Fibroblast of gingiva (primary cell): ENCODE results near the gene FER1L5.
"Not testable (repeated sequence)": the region's sequence is repeated elsewhere in the genome, so short reads cannot be mapped to it uniquely, and the experiment has no call there.

Experiments
- DNase-seq: peaks from one replicate; pipeline ENCODE4 v3.0.0-alpha.2; 2011; ENCODE audit warnings: low read depth

The FER1L5 gene

GRCh38 chr2:96636551-96637171, 5.9 kb upstream of the FER1L5 start:
- DNase-seq, result no peak

- DNase-seq, result peak; percentile 87
These were observed 5.0 kb upstream of the FER1L5 start for GRCh38 chr2:96637385-96638143.

- DNase-seq, result peak; percentile 93
These were observed 4.1 kb upstream of the FER1L5 start, which contains the start of gene KANSL3 for GRCh38 chr2:96638144-96639121. KANSL3 (minus strand) TSS chr2:96638312; CDS start chr2:96637135, 1,177 bp downstream.

DNA sequence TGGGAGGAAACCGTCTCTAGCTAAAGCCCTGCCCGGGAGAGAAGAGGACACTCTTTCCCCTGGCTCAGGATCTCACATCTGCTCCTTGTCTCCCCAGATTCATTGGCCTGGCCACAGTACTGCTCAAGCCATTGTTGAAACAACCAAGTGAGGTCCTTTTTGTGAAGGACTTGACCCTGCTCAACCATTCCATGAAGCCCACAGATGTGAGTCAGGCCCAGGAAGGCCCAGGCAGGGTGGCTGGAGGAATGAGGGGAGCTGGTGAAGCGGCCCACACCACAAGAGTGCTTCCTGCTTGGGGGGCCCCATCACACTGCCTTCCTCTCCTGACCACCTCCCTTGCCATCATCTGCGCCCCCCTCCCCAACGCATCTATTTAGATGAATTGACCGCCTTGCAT, 5.1 kb downstream of the FER1L5 start:
- no peak for DNase-seq

GRCh38 chr2:96648306-96648930, 5.9 kb downstream of the FER1L5 start:
- DNase-seq, result no peak

DNA sequence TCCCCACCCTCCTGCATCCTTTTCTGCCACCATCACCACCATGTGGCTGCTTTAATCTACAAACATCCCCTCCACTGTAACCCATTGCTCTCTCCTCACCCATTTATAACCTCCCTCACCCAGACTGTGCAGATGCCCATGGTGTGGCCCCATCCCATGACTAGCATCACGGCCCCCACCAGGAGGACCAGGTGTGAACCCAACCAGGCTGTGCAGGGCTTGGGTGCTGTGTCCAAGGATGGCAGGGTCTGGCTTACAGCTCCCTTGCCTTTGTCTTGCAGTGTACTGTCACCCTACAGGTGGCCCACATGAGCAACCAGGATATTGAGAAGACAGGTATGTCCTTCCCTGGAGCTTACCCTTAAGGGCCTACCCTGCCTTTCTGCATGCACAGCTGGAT, 6.8 kb downstream of the FER1L5 start:
- no peak for DNase-seq

- DNase-seq, result no peak
These were observed 9.2 kb downstream of the FER1L5 start for GRCh38 chr2:96651793-96652192.

DNA sequence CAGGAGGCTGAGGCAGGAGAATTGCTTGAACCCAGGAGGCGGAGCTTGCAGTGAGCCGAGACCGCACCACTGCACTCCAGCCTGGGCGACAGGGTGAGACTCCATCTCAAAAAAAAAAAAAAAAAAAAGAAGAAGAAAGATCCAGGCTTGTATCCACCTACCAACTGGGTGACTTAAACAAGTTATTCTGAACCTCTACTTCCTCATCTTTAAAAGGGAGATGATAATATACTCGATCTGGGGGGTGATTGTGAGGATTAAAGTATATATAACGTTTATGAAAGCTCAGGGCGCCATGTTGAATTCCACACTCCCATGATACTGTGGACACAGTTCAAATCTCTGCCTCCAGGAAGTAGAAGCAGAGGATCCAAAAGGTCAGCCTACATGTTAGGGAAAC, 12.2 kb downstream of the FER1L5 start:
- DNase-seq, result not testable (repeated sequence)

GRCh38 chr2:96655526-96655925, 13.0 kb downstream of the FER1L5 start:
- no peak for DNase-seq

- DNase-seq, result no peak
These were observed 14.0 kb downstream of the FER1L5 start for GRCh38 chr2:96656540-96656939.

- DNase-seq, result no peak
These were observed 18.8 kb downstream of the FER1L5 start for GRCh38 chr2:96661324-96661723.

- no peak for DNase-seq
These were observed 19.8 kb downstream of the FER1L5 start for GRCh38 chr2:96662360-96662759.

DNA sequence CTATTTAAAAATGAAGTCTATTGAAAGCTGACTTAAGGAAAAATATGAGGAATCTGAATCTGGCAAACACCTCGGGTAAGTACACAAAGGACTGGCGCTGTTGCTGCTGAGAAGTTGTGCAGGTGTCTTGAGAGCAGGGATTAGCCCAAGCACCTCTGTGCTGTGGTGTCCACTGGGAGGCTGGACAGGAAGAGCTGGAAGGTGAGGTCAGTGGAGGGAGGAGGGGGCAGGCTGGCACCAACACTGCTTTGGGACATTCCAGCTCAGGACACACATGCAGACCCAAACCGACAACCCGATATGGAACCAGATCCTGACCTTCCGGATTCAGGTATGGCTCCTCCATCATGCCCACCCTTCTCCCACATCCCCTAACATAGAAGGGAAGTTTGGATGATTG, 20.6 kb downstream of the FER1L5 start:
- no peak for DNase-seq

DNA sequence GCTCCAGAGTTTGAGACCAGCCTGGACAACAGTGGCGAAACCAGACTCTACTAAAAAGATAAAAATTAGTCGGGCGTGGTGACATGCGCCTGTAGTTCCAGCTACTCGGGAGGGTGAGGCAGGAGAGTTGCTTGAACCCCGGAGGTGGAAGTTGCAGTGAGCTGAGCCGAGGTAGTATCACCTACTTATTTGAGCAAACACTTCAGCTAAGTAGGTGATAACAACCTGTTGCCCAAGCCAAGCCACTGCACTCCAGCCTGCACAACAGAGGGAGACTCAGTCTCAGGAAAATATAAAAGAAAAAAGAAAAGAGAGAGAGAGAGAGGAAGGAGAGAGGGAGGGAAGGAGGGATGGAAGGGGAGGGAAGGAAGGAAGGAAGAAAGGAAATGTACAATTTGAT, 21.3 kb downstream of the FER1L5 start:
- DNase-seq, result no peak

- DNase-seq, result no peak
These were observed 21.9 kb downstream of the FER1L5 start for GRCh38 chr2:96664366-96664925.

GRCh38 chr2:96665083-96665569, 22.6 kb downstream of the FER1L5 start:
- DNase-seq, result peak; percentile 98

GRCh38 chr2:96665717-96666116, 23.2 kb downstream of the FER1L5 start:
- DNase-seq, result not testable (repeated sequence)

- DNase-seq, result no peak
These were observed 26.2 kb downstream of the FER1L5 start for GRCh38 chr2:96668771-96669170.

GRCh38 chr2:96669539-96670215, 27.1 kb downstream of the FER1L5 start:
- DNase-seq, result no peak

DNA sequence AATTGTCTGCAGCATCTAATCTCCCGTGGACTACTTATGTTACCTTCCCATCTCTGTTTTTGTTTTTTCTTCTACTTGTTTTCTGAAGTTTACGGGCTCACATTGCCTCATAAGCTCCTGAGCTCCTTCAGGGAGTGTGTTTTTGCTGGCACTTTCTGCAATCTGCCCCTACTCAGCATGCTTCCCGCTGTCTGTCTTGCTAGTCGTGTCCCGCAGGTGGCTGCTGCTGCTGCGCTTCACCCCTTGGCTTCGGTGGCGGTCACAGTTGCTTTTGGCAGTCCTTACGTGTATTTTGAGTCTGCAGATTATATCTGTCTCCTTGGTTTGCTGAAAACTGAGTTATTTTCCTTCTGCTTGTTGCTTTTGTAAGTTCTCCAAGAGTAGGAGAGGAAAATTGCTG, 37.3 kb downstream of the FER1L5 start:
- DNase-seq, result no peak
